Tibial nerve (tissue), 4 donors: ENCODE results near the gene MIEF1.

Experiments
- CTCF ChIP-seq, 5 experiments: fragments of 200-600 bp in 3 of 5; fragments of 450-650 bp in 2 of 5; sonication (generic) in 3 of 5; IDR thresholded peaks; one replicate each; pipeline ENCODE4 v1.5.1; 2016 to 2019; ENCODE audit warnings: antibody characterized with exemption in 5 of 5, mild to moderate bottlenecking in 3 of 5, moderate library complexity in 2 of 5
- EP300 ChIP-seq, 2 donors: sonication (generic); formaldehyde crosslinking; IDR thresholded peaks; one replicate each; pipeline ENCODE4 v1.6.1; 2017; ENCODE audit warnings: antibody characterized with exemption in 2 of 2, mild to moderate bottlenecking in 1 of 2
- POLR2A ChIP-seq, 2 donors: fragments of 450-650 bp; IDR thresholded peaks; one replicate each; pipeline ENCODE4 v1.6.1; 2017; ENCODE audit warnings: antibody characterized with exemption in 2 of 2, mild to moderate bottlenecking in 2 of 2, moderate library complexity in 2 of 2

GRCh38 chr22:39545386-39546365 lies 43.6 kb downstream of the MIEF1 start:
- TF ChIP-seq POLR2A (IDR thresholded peaks at IDR 0.05) (no peak), CTCF (IDR thresholded peaks at IDR 0.05) (no peak), EP300 (IDR thresholded peaks at IDR 0.05) (no peak)
